ENCODE results near the gene PPT2. TPM values are rescaled to one million over a fixed set of nuclear protein-coding genes. Genes with fewer than 3 reads are reported as not detected.
A peak's percentile ranks its signal among the peaks of the same experiment; 100 is the strongest.

Gene PPT2, protein sequence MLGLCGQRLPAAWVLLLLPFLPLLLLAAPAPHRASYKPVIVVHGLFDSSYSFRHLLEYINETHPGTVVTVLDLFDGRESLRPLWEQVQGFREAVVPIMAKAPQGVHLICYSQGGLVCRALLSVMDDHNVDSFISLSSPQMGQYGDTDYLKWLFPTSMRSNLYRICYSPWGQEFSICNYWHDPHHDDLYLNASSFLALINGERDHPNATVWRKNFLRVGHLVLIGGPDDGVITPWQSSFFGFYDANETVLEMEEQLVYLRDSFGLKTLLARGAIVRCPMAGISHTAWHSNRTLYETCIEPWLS
- polyA plus RNA-seq (2012; ENCODE audit: insufficient read length, low read depth) = 20.2 TPM

DNA sequence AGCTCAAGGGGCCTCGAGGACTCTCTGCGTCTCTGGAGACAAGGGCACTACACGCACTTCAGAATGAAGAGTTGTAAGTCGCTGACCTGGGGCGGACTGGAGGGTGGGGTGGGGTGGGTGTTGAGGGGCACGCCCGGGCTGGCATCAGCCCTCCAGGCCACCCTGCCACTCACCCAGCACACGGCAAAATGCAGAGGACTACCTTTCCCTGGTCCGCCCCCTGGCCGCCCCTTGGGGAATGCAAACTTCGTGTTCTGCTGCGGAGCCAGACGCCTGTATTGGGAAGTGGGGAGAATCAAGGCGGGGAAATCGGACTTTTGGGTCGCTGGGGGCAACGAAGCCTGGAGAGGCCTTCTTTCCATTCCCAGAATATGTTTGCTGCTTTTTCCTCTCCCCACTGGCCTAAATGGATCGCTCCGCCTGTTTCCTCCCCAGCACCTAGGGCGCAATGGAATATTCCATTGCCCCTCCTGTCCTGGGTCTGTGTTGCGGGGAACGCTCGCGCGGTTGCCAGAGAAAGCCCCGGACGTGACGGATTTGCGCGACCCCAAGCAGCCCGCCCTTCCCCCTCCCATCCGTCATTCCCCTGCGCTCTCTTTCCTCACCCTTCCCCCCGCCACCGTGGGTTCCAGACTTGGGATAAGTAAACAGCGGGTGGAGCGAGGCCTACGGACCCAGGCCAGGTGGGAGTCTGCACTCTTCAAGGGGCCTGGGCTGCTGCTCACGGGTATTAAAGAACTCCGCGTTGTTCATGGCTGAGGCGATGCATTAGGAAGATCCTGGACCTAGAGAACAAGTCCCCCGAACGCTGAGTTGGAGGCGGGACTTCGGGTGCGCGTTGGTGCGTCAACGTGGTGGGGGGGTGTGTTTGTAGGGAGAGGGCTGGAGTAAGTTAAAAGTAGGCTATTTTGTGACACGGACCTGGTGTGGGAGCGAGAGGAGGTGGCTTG, at the start of gene PPT2:
TSS of gene PPT2 (plus strand) at position 578 of the 950 bp plus-strand sequence. CDS start 454 bp downstream, outside the sequence.
- peak; percentile 90 for TF ChIP-seq FOXP2 (optimal IDR thresholded peaks at IDR 0.05; ENCODE audit: borderline replicate concordance, extremely low read depth, extremely low read length, insufficient read depth)
- TF ChIP-seq SIN3A (IDR thresholded peaks at IDR 0.05; ENCODE audit: borderline replicate concordance, insufficient read depth, low read length) = peak; percentile 93; the same call in 1 of the 2 replicates
- peak; percentile 86 for TF ChIP-seq POLR2AphosphoS5 (IDR thresholded peaks at IDR 0.05; ENCODE audit: low read depth, low read length)
- TF ChIP-seq, protein P1, sequence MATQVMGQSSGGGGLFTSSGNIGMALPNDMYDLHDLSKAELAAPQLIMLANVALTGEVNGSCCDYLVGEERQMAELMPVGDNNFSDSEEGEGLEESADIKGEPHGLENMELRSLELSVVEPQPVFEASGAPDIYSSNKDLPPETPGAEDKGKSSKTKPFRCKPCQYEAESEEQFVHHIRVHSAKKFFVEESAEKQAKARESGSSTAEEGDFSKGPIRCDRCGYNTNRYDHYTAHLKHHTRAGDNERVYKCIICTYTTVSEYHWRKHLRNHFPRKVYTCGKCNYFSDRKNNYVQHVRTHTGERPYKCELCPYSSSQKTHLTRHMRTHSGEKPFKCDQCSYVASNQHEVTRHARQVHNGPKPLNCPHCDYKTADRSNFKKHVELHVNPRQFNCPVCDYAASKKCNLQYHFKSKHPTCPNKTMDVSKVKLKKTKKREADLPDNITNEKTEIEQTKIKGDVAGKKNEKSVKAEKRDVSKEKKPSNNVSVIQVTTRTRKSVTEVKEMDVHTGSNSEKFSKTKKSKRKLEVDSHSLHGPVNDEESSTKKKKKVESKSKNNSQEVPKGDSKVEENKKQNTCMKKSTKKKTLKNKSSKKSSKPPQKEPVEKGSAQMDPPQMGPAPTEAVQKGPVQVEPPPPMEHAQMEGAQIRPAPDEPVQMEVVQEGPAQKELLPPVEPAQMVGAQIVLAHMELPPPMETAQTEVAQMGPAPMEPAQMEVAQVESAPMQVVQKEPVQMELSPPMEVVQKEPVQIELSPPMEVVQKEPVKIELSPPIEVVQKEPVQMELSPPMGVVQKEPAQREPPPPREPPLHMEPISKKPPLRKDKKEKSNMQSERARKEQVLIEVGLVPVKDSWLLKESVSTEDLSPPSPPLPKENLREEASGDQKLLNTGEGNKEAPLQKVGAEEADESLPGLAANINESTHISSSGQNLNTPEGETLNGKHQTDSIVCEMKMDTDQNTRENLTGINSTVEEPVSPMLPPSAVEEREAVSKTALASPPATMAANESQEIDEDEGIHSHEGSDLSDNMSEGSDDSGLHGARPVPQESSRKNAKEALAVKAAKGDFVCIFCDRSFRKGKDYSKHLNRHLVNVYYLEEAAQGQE (IDR thresholded peaks at IDR 0.05; ENCODE audit: insufficient read depth in 1 of 2, low read depth in 2 of 2, low read length in 2 of 2) = no peak; a peak in 1 of 4 replicates
- 0 out of 2 replicates have a peak, but pooled peaks have one; percentile 20 for TF ChIP-seq TAF1 (IDR thresholded peaks at IDR 0.05; ENCODE audit: borderline replicate concordance, insufficient read depth, low read length)

DNA sequence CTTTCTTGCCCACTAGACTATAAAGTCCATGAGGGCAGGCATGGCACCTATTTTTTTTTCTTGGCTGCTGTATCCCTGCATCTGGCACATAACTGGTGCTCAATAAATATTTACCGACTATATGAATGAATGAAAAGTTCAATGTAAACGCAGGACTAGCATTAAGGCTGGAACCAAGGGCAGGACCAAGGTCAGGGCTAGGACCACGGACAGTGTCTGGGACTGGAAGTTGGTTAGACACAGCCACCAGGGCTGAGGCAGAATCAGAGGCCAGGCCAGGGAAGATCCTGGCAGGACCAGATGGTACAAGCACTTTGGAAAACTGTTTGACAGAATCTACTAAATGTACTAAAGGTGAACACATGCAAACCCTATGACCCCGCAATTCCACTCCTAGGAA, 48.5 kb upstream of the PPT2 start:
- TF ChIP-seq, protein P1 (IDR thresholded peaks at IDR 0.05; ENCODE audit: insufficient read depth in 1 of 2, low read depth in 2 of 2, low read length in 2 of 2) = peak; percentile 95 to 99
- TF ChIP-seq TAF1 (IDR thresholded peaks at IDR 0.05; ENCODE audit: borderline replicate concordance, insufficient read depth, low read length) = no peak
- TF ChIP-seq SIN3A (IDR thresholded peaks at IDR 0.05; ENCODE audit: borderline replicate concordance, insufficient read depth, low read length) = peak; percentile 98

DNA sequence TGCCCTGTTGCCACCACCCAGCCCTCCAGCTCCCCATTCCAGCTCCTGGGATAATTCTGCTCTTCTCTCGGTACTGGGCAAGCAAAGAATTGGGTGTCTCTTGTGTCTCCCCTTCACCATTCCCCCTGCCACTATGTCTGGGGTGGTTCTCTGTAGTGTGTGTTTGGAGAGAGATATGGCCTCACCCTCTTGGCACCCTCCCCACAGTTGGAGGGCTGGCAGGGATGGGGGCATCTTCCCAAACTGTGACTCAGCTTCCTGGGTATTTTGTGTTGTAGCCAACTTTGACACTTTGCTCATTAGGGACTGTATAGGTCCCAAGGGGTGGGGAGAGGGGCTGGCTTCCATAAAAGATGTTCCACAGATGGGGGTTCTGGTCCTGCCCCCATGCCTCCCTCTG, 46.5 kb upstream of the PPT2 start:
- TF ChIP-seq SIN3A (IDR thresholded peaks at IDR 0.05; ENCODE audit: borderline replicate concordance, insufficient read depth, low read length) = no peak
- TF ChIP-seq TAF1 (IDR thresholded peaks at IDR 0.05; ENCODE audit: borderline replicate concordance, insufficient read depth, low read length) = no peak
- no peak for TF ChIP-seq FOXP2 (optimal IDR thresholded peaks at IDR 0.05; ENCODE audit: borderline replicate concordance, extremely low read depth, extremely low read length, insufficient read depth)
- no peak for TF ChIP-seq POLR2AphosphoS5 (IDR thresholded peaks at IDR 0.05; ENCODE audit: low read depth, low read length)
- TF ChIP-seq, protein P1 (IDR thresholded peaks at IDR 0.05; ENCODE audit: insufficient read depth in 1 of 2, low read depth in 2 of 2, low read length in 2 of 2) = no peak

DNA sequence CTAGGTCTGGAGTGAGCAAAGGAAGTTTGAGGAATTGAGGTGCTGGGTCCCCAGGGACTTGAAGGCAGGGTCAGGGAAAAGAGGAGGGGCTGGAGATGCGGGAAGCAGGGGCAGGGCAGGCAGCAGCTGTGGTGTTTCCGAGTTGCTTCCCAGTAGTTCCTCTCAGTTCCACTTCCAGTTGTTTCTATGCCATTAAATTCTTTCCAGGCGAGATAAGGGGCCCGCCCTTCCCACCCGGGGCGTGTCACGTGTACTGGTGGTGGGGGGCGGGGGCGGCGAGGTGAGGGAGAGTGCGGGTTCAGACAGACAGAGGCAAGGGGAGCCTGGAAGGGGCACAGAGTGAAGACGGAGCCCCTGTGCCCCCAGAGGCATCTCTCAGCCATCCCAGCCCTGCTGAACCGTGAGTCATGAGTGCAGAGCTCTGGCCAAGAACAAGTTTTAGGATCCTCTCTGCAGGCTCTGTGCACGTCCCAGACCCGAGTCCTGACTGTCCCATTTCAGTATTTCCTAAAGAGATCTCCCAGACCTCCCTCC, 45.8 kb upstream of the PPT2 start:
- TF ChIP-seq FOXP2 (optimal IDR thresholded peaks at IDR 0.05; ENCODE audit: borderline replicate concordance, extremely low read depth, extremely low read length, insufficient read depth) = no peak
- no peak for TF ChIP-seq TAF1 (IDR thresholded peaks at IDR 0.05; ENCODE audit: borderline replicate concordance, insufficient read depth, low read length)
- no peak for TF ChIP-seq POLR2AphosphoS5 (IDR thresholded peaks at IDR 0.05; ENCODE audit: low read depth, low read length)
- TF ChIP-seq, protein P1 (IDR thresholded peaks at IDR 0.05; ENCODE audit: insufficient read depth in 1 of 2, low read depth in 2 of 2, low read length in 2 of 2) = no peak
- TF ChIP-seq SIN3A (IDR thresholded peaks at IDR 0.05; ENCODE audit: borderline replicate concordance, insufficient read depth, low read length) = no peak

Data from PFSK-1 (cell line).